HTR-8/SVneo (cell line): ENCODE measurements around the gene NTMT1.

Experiments used
- DNase-seq: peaks from one replicate; pipeline ENCODE4 v3.0.0; 2011; ENCODE audit warnings: low spot score, mixed read lengths; ENCODE audit not compliant: insufficient read length
- FAIRE-seq: peaks from 2 replicates; lab custom pipeline; 2011; peaks lifted over from hg19 to GRCh38; lab: Jason Lieb, UNC

The NTMT1 gene

DNA sequence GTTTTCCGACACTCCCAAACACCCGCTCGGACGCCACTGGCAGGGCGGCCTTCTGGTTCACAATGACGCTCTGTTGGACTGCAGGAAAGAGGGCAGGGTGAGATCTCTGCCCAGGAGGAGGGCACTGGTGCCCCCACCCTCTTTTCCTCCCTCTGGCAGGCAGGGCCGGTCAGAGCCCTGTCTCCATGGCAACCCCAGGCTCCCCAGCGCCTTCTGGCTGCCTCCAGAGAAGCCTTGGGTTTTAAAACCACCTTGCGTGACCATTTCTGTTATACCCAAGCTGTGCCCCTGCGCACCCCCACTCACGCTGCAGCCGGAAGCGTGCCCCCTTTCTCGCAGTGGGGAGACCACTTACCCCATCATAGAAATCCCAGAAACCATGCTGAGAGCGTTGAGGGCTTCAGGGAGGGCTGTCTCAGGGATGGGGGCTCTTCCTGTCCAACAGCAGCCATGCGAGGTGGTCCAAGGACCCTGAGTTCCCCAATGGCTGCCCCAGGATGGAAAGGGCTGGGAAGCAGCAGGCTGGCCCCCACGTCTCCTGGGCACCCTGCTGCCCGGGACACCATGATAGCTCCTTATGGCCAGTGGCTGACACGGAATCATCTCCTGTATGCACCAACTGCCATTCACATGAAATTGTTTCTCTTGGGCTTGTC lies 12.3 kb upstream of the NTMT1 start:
- DNase-seq (no peak), FAIRE-seq (no peak)

- DNase-seq (no peak), FAIRE-seq (no peak)
Measured at GRCh38 chr9:129614932-129615331, 11.0 kb upstream of the NTMT1 start.

DNA sequence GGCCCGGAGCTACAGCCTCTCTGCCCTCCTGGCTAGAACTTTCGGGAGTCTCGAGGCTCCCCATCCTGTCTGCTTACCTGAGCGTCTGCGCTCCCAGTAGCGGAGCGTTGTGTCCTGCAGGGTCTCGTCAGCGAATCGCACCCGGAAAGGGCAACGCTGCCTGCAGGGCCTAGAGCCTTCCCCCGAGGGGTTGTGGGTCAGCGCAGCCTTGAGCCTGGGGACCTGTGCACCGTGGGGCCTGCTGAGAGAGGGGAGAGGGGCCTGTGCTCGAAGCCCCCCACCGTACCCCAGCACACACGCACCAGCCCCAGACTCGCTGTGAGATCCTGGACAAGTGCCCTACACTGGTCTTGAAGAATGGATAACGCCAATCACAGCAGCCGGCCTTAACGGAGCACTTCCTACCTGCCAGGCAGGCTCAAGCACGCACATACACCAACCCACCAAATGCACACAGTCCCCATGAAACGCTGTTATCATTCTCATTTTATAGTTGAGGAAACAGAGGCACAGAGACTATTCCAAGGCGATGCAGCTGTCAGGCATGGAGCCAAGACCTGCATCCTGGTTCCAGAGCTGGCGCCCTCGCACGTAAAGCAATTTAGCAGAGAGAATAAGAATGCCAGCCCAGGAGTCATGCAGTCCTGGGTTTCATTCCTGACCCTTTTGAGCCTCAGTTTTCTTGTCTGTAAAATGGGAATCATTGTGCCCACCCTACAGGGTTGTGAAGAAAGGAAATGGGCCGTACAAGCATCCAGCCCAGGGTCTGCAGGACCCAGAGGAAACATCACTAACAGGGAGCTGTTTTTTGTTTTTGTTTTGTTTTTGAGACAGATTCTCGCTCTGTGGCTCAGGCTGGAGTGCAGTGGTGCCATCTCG lies 10.3 kb upstream of the NTMT1 start:
- FAIRE-seq (no peak), DNase-seq (no peak)

DNA sequence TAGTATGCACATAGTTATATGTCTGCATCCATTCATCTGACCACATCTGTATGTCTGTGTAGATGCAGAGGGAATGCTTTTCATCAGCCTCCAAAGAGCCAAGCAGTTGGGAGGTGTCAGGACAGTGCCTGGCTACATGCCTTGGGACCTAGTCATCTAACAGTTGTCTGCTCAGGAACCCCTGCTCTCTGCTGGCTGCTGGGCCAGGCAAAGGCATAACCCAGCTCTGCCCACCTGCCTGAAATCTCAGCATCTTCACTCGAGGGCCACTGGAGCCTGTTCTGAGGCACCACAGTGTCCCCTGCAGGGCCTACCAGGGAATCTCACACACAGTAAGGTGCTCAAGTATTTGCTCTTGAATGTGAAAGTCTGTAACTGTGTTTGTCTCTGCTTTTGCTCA lies 8.8 kb upstream of the NTMT1 start:
- DNase-seq, result peak; percentile 41
- peak; percentile 55 for FAIRE-seq

DNA sequence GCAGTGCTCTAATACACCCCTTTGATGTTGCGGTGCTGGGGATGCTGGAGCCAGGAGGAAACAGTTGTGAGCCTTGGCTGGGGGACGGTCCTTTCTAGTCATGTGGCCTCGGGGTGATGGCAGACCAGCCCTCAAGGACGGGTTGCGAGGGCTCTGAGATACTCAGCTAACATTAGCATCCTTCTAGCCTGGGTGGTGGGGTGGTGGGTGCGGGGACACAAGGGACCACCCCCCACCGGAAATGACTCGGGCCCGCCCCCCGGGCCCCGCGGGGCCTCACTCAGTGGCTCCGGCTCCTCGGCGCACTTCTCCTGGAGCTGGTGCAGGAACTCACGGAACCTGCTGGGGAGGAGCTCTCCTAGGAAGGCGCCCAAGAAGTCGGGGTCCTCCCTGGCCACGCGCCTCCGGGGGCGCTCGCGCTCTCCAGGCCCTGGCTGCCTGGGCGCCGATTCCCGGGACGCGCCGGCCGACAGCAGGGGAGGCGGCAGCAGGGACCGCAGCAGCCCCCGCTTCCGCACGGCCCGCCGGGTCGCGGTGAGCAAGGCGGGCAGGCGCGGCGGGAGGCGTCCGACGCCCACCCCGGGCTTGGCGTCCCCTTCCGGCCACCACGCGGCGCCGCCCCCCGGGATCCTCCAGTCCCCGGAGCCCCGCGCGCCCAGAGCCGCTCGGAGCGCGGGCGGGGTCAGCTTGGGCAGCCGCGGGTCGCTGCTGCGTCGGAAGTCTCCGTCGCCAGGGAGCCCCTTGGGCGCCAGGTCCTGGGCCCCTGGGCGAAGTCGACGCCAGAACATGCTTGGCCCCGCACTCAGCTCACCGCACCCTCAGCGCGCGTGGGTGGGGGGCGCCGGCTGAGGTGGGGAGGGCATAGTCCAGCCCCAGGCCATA lies 5.9 kb upstream of the NTMT1 start:
- no peak for FAIRE-seq
- no peak for DNase-seq

DNA sequence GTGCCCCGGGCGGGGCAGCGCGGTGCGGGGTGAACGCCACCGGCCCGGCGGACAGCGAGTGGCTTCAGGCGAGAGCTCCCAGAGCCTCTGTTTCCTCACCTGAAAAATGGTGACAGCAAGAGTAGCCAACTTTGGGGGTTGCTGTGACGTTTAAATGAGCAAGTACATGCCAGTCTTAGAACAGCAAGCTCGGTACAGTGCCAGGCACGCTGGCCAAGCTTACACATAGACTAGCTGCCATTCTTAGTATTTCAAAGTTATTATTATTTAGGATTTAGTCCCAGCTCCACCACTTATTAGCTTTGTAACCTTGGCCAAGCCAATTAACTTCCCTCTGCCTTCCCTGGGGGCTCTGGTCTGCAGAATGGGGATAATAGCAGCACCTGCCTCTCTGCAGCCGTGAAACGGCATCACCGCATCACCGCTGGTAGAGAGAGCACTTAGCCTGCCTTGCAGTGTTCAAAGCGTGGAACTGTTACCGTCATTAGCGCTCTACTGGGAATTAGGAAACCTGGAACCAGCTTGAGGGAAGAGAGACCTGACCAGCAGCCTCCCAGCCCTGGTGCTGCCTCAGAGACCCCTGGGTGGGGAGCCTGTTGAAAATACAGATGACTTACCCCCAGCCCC lies 5.2 kb upstream of the NTMT1 start, which contains the start of gene C9orf50:
TSS of gene C9orf50 (minus strand) at position 433 of the 627 bp plus-strand sequence. CDS start 527 bp downstream, outside the sequence.
- DNase-seq (no peak), FAIRE-seq (no peak)

DNA sequence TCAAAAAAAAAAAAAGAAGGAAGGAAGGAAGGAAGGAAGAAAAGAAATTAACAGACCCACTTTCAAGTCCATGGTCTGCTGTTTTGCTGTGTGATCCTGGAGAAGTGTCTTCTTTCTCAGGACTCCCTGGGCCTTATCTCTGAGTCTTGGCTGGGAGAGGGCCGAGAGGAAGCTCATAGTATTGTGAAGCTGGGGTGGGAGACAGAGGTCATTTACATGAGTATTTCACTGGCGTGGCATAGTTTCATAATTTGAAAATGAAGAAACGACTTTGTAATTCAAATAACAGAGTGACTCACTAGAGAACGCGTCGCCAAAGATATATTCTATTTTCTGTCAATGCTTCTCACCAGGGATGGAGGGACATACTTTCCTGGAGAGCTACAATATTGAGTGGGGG lies 2.6 kb upstream of the NTMT1 start:
- FAIRE-seq (no peak), DNase-seq (no peak)

DNA sequence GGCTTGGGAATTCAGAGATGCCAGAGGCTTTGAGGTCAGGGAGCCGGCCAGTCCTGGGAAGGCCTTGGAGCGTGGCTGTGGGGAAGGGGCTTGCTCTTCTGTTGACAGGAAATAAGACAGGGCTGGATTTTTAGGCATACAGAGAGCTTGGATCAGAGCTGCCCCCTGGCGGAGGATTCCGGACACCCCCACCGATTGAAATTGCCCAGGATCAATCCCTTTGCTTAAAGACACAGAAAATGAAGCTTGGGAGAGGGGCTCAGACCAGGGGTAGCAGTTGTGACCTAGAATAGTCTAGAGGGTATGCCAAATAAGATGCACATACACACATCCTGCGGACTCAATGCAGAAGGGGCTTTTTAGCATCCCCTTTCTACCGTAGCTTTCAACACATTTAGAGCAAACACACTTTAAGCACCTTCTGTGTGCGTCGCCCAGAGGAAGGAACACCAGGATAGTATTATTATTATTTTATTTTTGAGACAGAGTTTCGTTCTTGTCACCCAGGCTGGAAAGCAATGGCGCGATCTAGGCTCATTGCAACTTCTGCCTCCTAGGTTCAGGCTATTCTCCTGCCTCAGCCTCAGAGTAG lies 1.7 kb upstream of the NTMT1 start:
- FAIRE-seq (no peak), DNase-seq (peak; percentile 48)

GRCh38 chr9:129624947-129625346 lies 1.0 kb upstream of the NTMT1 start:
- FAIRE-seq (no peak), DNase-seq (no peak)

DNA sequence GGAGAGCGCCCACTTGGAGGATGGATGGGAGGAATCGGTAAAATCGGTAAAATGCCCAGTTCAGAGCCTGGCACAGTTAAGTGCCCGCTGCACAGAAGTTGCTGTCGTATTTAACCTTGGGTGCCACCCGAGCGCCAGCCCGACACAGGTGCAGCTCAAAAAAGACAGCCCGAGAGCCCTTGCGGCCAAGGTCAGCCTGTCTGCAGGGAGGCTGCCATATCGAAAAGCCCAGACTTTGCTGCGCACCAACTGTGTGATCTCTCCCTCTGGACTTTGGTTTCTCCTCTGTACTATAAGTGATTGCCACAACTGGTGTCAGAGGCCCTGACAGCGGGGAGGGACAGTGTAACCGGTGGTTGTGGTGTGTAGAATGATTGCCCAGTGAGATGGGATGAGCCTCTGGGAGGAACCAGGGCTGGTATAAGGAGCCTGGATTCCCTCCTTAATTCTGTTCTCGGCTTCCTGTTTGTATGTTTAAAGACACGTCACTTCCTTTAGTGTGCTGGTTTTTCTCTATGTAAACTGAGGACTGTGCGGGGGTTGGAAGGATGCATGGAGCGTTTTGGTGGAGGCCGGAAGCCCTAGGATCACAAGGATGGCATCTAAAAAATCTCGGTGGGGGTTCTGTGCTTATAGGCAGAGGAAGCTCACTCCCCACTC lies 792 bp downstream of the NTMT1 start:
- no peak for FAIRE-seq
- no peak for DNase-seq

GRCh38 chr9:129627556-129628440 lies 1.8 kb downstream of the NTMT1 start:
- no peak for DNase-seq

DNA sequence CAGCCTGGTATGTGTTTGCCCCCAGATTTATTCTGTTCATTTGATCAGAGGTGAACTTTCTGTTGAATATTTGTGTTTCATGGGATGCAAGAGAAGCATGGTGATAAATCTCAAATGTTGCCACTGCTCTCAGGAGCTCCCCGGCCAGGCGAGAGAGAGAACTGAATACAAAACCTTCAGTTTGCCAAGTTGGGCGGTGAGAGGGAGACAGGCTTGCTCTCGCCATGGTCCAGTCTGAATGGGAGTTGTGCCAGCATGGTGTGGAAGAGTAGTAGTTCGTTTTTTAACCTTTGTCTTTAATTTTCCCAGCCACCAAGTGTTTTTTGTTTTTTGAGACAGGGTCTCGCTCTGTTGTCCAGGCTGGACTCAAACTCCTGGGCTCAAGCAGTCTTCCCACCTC lies 2.7 kb downstream of the NTMT1 start:
- FAIRE-seq (no peak), DNase-seq (no peak)

More at GRCh38 chr9:129627556-129628440, 1.8 kb downstream of the NTMT1 start:
- no peak for FAIRE-seq

DNA sequence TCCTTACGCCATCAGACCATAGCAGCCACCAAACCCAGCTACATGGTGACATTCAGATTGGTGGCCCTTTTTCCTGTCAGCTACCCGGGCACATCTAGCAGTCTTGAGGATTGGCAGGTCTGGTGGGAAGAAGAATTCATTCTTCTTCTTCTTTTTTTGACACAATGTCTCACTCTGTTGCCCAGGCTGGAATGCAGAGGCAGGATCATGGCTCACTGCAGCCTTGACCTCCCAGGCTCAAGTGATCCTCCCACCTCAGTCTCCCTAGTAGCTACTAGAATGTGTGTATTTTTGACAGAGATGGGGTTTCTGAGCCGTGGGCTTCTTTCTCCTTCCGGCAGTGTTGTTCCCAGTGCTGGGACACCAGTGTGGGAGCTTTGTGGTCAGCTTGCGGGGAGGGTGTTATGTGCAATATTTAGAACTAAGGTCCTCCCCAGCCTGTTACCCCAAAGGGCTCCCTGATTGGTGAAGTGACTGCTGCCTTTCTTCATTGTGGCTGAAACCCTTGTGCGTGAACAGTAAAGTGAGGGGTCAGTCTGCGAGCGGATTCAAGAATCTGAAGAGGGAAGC lies 3.4 kb downstream of the NTMT1 start:
- DNase-seq, result no peak
- FAIRE-seq, result no peak

GRCh38 chr9:129630967-129631673 lies 5.2 kb downstream of the NTMT1 start:
- DNase-seq, result no peak
- no peak for FAIRE-seq

DNA sequence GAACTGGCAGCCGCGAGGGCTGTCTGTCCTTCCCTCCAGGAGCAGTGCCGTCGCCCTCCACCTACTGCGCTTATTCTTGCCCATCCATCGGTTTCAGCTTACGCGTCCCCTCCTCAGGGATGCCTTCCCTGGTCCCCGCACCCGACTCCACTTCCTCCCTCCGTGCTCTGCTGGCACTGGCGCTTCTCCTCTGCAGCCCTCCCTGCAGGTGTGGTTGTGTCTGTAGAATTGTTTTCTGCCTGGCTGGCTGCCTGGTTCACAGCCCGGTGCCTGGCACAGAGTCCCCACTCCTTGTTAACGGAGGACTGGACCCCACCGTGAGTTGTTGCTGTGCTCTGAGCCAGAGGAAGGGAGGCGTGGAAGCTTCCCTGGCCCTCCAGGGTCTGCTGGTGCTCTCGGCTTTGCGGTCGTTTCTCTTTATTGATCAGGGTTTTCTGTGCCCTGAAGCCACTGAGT lies 5.7 kb downstream of the NTMT1 start:
- no peak for FAIRE-seq
- no peak for DNase-seq

DNA sequence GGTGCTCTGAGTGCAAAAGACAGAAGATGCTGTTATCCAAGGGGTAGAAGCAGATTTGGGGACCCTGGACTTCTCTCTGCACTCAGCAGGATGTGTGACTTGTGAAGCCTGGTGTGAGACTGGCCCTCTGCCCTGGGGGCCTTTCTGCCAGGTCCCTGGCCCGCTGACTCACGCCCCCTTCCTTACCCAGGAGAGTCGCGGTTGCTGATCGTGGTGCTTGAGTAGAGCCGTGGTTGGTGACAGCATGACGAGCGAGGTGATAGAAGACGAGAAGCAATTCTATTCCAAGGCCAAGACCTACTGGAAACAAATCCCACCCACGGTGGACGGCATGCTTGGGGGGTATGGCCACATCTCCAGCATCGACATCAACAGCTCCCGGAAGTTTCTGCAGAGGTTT lies 6.5 kb downstream of the NTMT1 start:
- DNase-seq, result no peak
- no peak for FAIRE-seq

DNA sequence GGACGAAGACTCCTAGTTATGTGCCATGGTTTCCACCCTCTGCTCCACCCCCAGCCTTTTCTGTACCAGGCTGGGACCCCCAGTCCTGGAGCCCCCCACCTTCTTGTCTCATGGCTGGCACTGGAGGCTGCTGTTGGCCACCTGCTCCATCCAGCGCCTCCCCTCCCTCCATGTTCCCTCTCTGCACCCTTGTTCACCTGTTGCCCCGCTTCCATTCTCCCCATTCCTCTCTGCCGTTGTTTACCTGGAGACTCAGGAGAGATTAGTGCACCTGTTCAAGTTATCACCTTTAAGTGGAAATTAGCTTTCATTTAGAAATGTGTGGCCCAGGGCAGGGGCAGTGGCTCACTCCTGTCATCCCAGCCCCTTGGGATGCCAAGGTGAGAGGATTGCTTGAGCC lies 7.2 kb downstream of the NTMT1 start:
- FAIRE-seq, result no peak
- no peak for DNase-seq
